NCI-H69 (cell line): ENCODE data around the gene NLGN3.

Experiments
- DNase-seq: peaks from one replicate; lab custom pipeline; 2025; lab: John Stamatoyannopoulos, UW

Gene NLGN3

GRCh38 chrX:71214604-71215337, 70.1 kb downstream of the NLGN3 start:
- peak; percentile 3 for DNase-seq

DNA sequence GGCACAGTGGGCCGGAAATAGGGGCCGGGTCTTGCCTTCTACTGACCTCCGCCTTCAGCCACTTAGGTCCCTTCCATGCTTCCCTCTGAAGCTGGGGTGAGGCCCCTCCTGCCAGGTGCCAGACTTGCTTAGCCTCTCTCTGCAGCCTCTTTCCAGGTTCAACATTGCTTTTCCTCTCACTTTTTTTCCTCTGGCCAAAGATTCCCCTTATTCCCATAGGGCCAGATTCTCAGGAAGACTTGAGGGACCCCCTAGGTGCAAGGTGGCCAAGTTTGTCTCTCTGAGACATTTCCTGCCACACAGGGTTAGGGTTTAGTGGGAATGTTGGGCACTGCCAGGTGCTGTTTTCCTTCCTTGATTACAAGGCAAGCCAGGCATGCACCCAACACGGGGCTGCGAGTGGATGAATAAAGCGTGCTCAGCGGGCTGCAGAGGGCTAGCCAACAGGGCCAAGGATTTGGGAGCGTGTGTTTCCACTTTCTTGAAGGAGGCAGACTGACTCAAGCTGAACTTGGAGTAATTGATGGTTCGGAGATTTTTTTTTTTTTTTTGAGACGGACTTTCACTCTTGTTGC, 70.8 kb downstream of the NLGN3 start:
- peak; percentile 12 for DNase-seq

- peak; percentile 85 for DNase-seq
Observed at GRCh38 chrX:71216485-71216884, 71.8 kb downstream of the NLGN3 start.

DNA sequence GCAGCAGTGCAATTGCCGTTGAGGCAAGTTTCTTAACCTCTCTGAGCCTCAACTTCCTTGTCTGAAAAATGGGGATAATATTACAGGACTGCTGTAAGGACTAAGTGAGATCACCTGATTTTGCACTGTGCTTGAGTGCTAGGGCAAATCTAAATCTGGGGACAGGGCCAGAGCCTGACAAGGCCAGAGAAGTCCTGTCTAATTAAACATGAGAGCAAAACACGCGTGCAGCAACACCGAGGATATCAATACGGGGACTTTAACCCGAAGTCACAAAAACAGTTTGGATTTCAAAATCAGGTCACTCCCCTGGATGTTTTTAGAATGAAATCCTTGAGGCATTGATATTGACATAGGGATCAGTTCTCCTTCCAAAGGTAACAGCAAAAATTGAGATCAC, 72.7 kb downstream of the NLGN3 start:
- no peak for DNase-seq
